ENCODE results near the gene COL5A1. TPM values are rescaled to one million over a fixed set of nuclear protein-coding genes. Genes with fewer than 3 reads are reported as not detected.

The COL5A1 gene
- total RNA-seq, 4 donors from 2014 or later, result 7.1 to 69.3 (median 16.1) TPM

DNA sequence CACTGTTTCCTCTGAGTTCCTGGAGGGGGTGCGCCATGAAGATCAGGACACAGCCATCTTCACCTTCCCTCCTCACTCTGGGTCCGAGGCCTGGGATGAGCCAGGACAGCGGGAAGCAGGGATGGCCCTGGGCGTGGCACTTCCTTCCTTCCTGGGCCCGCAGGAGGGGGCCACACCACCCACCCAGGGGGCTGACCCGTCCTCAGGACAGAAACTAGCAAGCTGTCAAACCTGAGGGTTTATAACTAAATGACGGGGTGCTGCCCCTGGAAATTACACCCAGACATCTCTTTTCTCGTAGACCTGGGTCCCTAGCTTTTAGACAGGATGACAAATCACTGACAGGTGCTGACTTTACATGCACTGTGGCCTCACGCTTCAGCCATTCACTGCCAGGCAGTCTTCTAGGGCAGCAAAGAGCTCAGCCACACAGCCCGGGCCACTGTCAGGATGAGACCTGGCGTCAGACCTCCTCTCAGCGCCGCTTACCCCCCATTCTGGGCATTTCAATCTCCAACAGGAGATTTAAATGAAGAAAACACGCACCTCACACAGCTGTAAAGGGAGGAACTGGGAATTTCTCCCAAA is 247.1 kb downstream of the COL5A1 start:
- WGBS, 2 donors (ENCODE audit: low coverage in 1 of 2), result 57 to 76% methylated on average over 3 to 13 of the region's 14 CpGs
- H3K27me3 ChIP-seq, result no peaks in the 10 kb centered on the region
- DNase-seq, result no peak

DNA sequence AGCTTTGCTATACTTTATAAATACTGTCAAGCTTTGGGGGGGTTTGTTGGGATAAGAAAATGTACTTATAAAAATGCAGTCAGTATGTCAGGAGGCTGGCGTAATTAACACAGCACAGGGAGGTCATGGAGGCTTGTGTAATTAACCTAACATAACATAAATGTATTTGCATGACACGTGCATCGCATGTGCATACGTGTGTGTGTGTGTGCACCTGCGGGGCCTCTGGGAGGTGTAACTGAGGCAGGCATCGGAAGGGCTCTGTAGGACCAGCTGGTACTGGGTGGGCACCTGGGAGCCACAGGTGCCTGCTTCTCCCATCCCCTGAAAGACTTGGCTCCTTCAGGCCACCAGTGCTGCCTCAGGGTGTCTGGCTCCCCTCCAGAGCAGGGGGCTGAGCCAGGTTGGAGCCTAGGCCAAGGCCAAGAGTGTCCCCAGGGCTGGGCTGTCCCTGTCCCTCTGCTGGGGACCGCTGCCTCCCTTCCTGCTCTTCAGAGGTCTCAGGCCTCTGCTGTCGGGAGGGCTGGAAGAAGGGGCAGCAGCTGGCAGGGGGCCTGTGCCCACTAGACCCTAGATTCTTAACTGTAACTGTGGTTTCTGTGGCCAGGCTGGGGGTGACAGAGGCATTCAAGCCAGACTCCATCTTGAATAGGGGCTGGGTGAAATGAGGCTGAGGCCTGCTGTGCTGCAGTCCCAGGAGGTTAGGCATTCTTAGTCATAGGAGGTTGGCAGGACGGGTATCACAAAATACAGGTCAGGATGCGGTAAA is 248.0 kb downstream of the COL5A1 start:
- in situ Hi-C loops (cut with MboI; ENCODE audit: low pct_ligation_motif_present in 1 of 4, low pct_unique_long_range_greater_than_20kb in 1 of 4, low sequenced_read_pairs in 3 of 4), result no loop called here
- 70 to 80% methylated on average over 4 to 10 of the region's 10 CpGs for WGBS, 2 donors (ENCODE audit: low coverage in 1 of 2)
- intact Hi-C loops (cut with DNase I; ENCODE audit: low total_unique reads), result loop anchor here (5.0 kb wide), 1 partner anchor 953 kb away; no protein-coding TSS in a partner anchor

More for the DNA sequence above, 247.1 kb downstream of the COL5A1 start:
- Histone ChIP-seq H3K36me3 (no peaks in the 10 kb centered on the region), H3K9me3 (no peaks in the 10 kb centered on the region), H3K27ac (no peak overlapping the region), H3K4me1 (no peaks in the 10 kb centered on the region), H3K4me3 (no peak overlapping the region)
- intact Hi-C loops (cut with DNase I; ENCODE audit: low total_unique reads), result loop anchor here (5.0 kb wide), 1 partner anchor 954 kb away; no protein-coding TSS in a partner anchor
- TF ChIP-seq, protein P1, sequence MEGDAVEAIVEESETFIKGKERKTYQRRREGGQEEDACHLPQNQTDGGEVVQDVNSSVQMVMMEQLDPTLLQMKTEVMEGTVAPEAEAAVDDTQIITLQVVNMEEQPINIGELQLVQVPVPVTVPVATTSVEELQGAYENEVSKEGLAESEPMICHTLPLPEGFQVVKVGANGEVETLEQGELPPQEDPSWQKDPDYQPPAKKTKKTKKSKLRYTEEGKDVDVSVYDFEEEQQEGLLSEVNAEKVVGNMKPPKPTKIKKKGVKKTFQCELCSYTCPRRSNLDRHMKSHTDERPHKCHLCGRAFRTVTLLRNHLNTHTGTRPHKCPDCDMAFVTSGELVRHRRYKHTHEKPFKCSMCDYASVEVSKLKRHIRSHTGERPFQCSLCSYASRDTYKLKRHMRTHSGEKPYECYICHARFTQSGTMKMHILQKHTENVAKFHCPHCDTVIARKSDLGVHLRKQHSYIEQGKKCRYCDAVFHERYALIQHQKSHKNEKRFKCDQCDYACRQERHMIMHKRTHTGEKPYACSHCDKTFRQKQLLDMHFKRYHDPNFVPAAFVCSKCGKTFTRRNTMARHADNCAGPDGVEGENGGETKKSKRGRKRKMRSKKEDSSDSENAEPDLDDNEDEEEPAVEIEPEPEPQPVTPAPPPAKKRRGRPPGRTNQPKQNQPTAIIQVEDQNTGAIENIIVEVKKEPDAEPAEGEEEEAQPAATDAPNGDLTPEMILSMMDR (IDR thresholded peaks at IDR 0.05), result no peak
- TF ChIP-seq EP300 (IDR thresholded peaks at IDR 0.05; ENCODE audit: low read depth) (no peak), POLR2AphosphoS5 (IDR thresholded peaks at IDR 0.05) (no peak)
- in situ Hi-C loops (cut with MboI; ENCODE audit: low pct_ligation_motif_present in 1 of 4, low pct_unique_long_range_greater_than_20kb in 1 of 4, low sequenced_read_pairs in 3 of 4), result no loop called here

DNA sequence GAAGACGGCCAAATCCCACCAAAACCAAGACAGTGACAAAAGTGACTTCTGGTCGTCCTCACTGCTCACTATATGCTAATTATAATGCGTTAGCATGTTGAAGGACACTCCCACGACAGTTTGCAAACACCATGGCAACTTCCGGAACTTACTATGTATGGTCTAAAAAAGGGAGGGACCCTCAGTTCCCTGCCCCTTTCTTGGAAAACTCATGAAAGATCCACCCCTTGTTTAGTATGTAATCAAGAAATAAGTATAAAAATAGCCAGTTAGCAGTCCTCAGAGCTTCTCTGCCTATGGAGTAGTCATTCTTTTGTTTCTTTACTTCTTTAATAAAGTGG is 248.5 kb downstream of the COL5A1 start:
- Histone ChIP-seq H3K4me3 (no peak overlapping the region), H3K27me3 (no peaks in the 10 kb centered on the region), H3K9me3 (no peaks in the 10 kb centered on the region), H3K27ac (no peak overlapping the region), H3K36me3 (no peaks in the 10 kb centered on the region), H3K4me1 (no peaks in the 10 kb centered on the region)
- intact Hi-C loops (cut with DNase I; ENCODE audit: low total_unique reads) (no loop called here), in situ Hi-C loops (cut with MboI; ENCODE audit: low pct_ligation_motif_present in 1 of 4, low pct_unique_long_range_greater_than_20kb in 1 of 4, low sequenced_read_pairs in 3 of 4) (no loop called here)
- 64 to 69% methylated on average over 5 of the region's 5 CpGs for WGBS, 2 donors (ENCODE audit: low coverage in 1 of 2)
- TF ChIP-seq, protein P1 (IDR thresholded peaks at IDR 0.05), result no peak
- TF ChIP-seq EP300 (IDR thresholded peaks at IDR 0.05; ENCODE audit: low read depth) (no peak), POLR2A (IDR thresholded peaks at IDR 0.05) (no peak)
- no peak for DNase-seq

More for the DNA sequence above, 248.0 kb downstream of the COL5A1 start:
- Histone ChIP-seq H3K9me3 (no peaks in the 10 kb centered on the region), H3K4me3 (no peak overlapping the region), H3K36me3 (no peaks in the 10 kb centered on the region), H3K4me1 (no peaks in the 10 kb centered on the region), H3K27me3 (no peaks in the 10 kb centered on the region), H3K27ac (no peak overlapping the region)
- DNase-seq, result no peak
- no peak for TF ChIP-seq EP300 (IDR thresholded peaks at IDR 0.05; ENCODE audit: low read depth)
- no peak for TF ChIP-seq POLR2A (IDR thresholded peaks at IDR 0.05)
- no peak for TF ChIP-seq POLR2AphosphoS5 (IDR thresholded peaks at IDR 0.05)
- TF ChIP-seq, protein P1 (IDR thresholded peaks at IDR 0.05), result no peak

DNA sequence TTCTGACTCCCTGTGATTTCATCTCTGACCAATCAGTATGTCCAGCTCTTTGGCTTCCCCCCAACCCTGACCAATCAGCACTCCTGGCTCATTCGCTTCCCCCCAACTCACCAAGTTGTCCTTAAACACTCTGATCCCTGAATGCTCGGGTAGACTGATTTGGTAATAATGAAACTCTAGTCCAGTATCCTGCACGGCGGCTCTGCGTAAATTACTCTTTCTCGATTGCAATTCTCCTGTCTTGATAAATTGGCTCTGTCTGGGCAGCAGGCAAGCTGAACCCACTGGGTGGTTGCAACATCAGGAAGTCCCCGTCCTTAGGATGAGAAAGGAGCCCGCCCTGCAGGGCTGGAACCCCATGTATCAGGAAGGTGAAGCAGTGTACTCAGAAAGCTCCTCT is 249.4 kb downstream of the COL5A1 start:
- 57 to 75% methylated on average over 5 to 8 of the region's 8 CpGs for WGBS, 2 donors (ENCODE audit: low coverage in 1 of 2)
- no peaks in the 10 kb centered on the region for H3K4me1 ChIP-seq
- H3K27me3 ChIP-seq, result no peaks in the 10 kb centered on the region
- in situ Hi-C loops (cut with MboI; ENCODE audit: low pct_ligation_motif_present in 1 of 4, low pct_unique_long_range_greater_than_20kb in 1 of 4, low sequenced_read_pairs in 3 of 4), result no loop called here
- intact Hi-C loops (cut with DNase I; ENCODE audit: low total_unique reads), result no loop called here
- no peak for DNase-seq
- TF ChIP-seq POLR2A (IDR thresholded peaks at IDR 0.05) (no peak), EP300 (IDR thresholded peaks at IDR 0.05; ENCODE audit: low read depth) (no peak), POLR2AphosphoS5 (IDR thresholded peaks at IDR 0.05) (no peak)
- TF ChIP-seq, protein P1 (IDR thresholded peaks at IDR 0.05), result no peak
- no peaks in the 10 kb centered on the region for H3K36me3 ChIP-seq
- H3K9me3 ChIP-seq, result no peaks in the 10 kb centered on the region
- H3K27ac ChIP-seq, result no peak overlapping the region
- H3K4me3 ChIP-seq, result no peak overlapping the region
